ENCODE data around the gene FARS2. TPM values are rescaled to one million over a fixed set of nuclear protein-coding genes. Genes with fewer than 3 reads are reported as not detected.

Gene FARS2
- total and polyA plus RNA-seq, 9 of the 15 experiments (the other 6 are each of a cell fraction or from before 2014, with no cell fraction given), result 16.5 to 62.2 (median 27.0) TPM

GRCh38 chr6:5468586-5468985, 207.3 kb downstream of the FARS2 start (continued):
- TF ChIP-seq ETS1 (conservative IDR thresholded peaks at IDR 0.05; ENCODE audit: control insufficient read depth, low read depth, low read length) (no peak), BHLHE40 (IDR thresholded peaks at IDR 0.05; ENCODE audit: low read length) (no peak), BACH1 (tag; IDR thresholded peaks at IDR 0.05) (no peak), ZFP30 (CRISPR knock-in tag; IDR thresholded peaks at IDR 0.05; ENCODE audit: borderline replicate concordance) (no peak), ZNF77 (CRISPR knock-in tag; IDR thresholded peaks at IDR 0.05) (no peak), L3MBTL2 (IDR thresholded peaks at IDR 0.05) (no peak), PHB (CRISPR knock-in tag; IDR thresholded peaks at IDR 0.05) (no peak)

DNA sequence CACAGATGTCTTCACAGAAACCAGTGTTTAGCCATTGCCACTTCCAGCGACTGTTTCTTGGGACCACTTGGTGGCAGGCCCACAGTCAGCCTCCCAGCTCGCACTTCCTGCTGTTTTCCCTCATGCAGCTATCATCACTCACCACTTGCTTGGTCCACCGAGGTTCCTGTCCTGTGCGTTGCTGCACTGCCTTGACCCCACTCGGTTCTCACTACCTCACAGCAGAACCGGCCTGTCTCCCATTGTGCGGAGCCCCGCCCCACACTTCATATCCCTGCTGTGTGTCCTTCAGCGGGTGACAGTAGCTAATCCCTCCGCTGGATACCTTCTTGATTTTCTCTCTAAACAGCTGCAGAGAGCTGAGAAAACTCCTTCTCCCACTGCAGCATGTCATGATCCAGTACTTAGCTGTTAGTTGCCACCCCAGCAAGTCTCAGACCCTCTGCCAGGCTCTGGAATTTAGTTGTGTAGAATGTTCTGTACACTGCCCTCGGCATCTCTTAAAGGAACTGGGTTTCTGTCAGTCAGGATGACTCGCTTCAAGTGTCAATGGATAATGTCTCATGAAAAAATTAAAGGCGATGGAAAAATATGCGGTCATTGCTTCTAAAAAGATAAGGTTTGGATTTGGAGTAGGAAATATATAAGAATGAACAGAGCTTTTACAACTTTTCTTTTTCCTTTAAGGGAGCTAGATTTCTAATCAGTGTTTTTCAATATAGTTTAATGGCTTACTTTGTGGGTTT, 208.0 kb downstream of the FARS2 start:
- intact Hi-C loops (cut with micrococcal nuclease), result loop anchor here (10.0 kb wide), 1 partner anchor 414 kb away; no protein-coding TSS in a partner anchor
- Histone ChIP-seq H3K4me1 (replicated peaks in 1 of 2; ENCODE audit: control insufficient read depth in 2 of 2, insufficient read depth in 2 of 2, low read length in 2 of 2) (peaks cover 0 to 6% of the 10 kb centered on the region in 2 experiments; a peak in 2 of 5 replicates), H3K27me3 (ENCODE audit: control insufficient read depth in 2 of 2, insufficient read depth in 2 of 2, low read length in 2 of 2) (no peaks in the 10 kb centered on the region), H3K4me3 (no peak overlapping the region), H3K79me2 (ENCODE audit: control insufficient read depth, insufficient read depth, low read length) (no peaks in the 10 kb centered on the region), H3K9me1 (ENCODE audit: control insufficient read depth, insufficient read depth, low read length) (no peaks in the 10 kb centered on the region), H3K27ac (ENCODE audit: extremely low read depth, low read depth, low read length) (no peak overlapping the region), H3K9ac (ENCODE audit: insufficient read depth in 1 of 2, low read depth in 2 of 2, low read length in 2 of 2) (no peak overlapping the region), H4K20me1 (replicated peaks; ENCODE audit: control insufficient read depth, insufficient read depth, low read length) (0 out of 2 replicates have a peak, but pooled peaks cover 6% of the 10 kb centered on the region), H3K36me3 (ENCODE audit: control insufficient read depth, insufficient read depth, low read length) (no peaks in the 10 kb centered on the region), H3K9me3 (replicated peaks; ENCODE audit: control insufficient read depth, insufficient read depth, low read depth, low read length) (no peaks in the 10 kb centered on the region), H2AFZ (ENCODE audit: low read depth, low read length) (no peak overlapping the region), H3K4me2 (ENCODE audit: insufficient read depth, low read length) (no peak overlapping the region)
- ChIA-PET POLR2A (no interaction called here), CTCF (ENCODE audit: low intra/inter-chr PET ratio) (interaction anchor here (0.7 kb wide), 1 partner anchor 67 kb away, joined by 3 read pairs; no protein-coding TSS in a partner anchor)
- BruUV-seq (replicated peaks), result no TSS peak
- WGBS (ENCODE audit: insufficient coverage, low coverage, missing lambda C conversion rate), result 57% methylated on average over 14 of the region's 14 CpGs
- TF ChIP-seq RUNX1 (IDR thresholded peaks at IDR 0.05; ENCODE audit: low read depth) (no peak), RBFOX2 (IDR thresholded peaks at IDR 0.05; ENCODE audit: low read depth, low read length) (no peak), BDP1 (IDR thresholded peaks at IDR 0.05; ENCODE audit: insufficient read depth, insufficient read length) (no peak), TAF15 (IDR thresholded peaks at IDR 0.05; ENCODE audit: low read depth, low read length) (no peak)
- TF ChIP-seq, protein P1, sequence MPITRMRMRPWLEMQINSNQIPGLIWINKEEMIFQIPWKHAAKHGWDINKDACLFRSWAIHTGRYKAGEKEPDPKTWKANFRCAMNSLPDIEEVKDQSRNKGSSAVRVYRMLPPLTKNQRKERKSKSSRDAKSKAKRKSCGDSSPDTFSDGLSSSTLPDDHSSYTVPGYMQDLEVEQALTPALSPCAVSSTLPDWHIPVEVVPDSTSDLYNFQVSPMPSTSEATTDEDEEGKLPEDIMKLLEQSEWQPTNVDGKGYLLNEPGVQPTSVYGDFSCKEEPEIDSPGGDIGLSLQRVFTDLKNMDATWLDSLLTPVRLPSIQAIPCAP (CRISPR knock-in tag; IDR thresholded peaks at IDR 0.05; ENCODE audit: borderline replicate concordance), result no peak
- DNase-seq (ENCODE audit: extremely low read depth in 1 of 4, low spot score in 3 of 4) (no peak), FAIRE-seq (no peak), ATAC-seq (no peak)
- in situ Hi-C loops (cut with MboI), result no loop called here
